ENCODE results near the gene FAM185A.
"Not testable (repeated sequence)": the region's sequence is repeated elsewhere in the genome, so short reads cannot be mapped to it uniquely, and the experiment has no call there.

Gene FAM185A

DNA sequence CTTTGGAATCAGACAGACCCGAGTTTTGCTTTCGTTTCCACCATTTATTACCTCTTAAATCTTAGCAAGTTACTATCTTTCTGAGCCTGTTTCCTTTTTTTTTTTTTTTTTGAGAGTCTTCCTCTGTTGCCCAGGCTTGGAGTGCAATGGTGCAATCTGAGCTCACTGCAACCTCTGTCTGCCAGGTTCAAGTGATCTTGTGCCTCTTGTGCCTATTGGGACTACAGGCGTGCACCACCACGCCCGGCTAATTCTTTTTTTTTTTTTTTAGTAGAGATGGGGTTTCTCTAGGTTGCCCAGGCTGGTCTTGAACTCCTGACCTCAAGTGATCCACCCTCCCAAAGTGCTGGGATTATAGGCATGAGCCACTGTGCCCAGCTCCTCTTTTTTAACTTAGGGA, 84.5 kb downstream of the FAM185A start:
- no peak for DNase-seq

DNA sequence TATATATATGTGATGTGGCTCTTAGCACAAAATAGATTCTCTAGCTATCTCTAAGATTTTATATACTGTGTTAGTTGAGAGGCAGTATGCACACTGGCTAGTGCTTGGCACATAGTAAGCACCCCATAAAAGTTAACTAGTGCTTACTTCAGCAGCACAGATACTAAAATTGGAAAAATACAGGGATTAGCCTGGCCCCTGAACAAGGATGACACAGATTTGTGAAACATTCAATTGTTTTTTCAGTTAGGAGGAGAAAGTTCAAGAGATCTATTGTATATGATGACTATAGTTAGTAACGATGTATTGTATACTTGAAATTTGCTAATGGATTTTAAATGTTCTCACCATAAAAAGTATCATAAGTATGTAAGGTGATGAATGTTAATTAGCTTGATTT, 85.7 kb downstream of the FAM185A start:
- no peak for DNase-seq

DNA sequence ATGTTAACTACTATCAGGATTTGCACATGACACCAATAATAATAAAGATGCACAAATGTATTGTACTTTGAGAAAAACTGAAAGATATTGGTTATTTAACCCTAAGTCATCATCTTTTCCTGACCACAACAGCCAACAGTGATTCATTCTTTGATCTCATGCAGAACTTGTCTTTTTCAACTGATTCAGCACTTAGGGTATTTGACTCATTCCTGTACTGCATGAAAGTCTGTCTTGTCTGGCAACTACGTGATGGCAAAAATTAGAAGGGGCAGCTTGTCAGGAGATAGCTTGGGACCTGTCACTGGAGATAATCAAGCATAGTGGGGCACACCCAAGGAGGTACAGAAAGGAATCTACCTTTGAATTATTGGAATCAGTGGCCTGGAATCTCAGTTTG, 86.2 kb downstream of the FAM185A start:
- DNase-seq: no peak

DNA sequence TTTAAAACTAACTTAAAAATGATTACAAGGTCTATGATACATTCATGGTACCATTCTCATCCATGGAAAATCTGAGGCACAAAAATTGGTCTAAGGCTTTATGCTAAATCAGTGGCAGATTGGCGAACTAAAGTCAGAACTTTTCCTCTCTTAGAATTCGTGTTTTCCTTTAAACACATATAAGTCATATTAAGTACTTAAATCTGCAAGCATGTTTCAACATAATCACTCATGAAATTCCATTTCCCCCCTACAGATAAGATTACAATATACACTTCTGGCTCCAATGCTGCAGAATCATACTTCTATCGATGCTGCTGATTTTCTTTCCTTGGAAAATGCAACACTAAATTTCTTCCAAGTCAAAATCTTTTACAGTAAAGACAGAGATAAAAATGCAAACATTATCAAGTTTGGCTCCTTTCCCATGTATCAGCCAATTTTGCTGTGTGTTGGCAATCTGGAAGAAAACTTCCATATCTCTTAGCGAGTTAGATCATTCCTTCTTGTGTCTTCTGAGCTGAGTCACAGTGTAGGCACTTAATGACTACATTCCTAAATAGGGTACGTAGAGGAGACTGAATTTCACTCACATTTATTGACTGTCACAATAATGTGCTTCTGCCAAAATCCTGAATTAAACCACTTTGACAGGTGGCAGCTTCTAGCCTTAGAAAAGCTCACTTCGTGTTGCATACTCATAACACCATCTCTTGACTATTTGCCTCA, 87.6 kb downstream of the FAM185A start:
- no peak for DNase-seq

DNA sequence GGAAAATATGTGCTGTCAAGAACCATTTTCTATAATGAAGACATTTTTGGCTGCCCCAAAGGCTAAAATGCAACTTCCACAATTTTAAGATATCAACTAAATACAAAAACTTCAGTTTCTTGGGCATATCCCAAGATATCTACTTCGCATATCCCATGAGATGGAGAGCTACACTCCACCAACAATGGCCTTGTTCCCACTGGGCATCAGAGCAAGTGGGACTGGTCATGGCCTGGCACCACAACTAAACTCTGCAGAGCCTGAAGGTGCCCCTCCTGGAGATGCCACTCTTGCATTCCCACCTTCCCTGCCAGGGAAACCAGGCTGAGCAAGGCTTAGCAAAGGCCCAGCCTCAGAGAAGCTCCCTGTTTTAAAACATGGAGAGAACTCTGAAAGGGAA, 88.2 kb downstream of the FAM185A start:
- DNase-seq: no peak

DNA sequence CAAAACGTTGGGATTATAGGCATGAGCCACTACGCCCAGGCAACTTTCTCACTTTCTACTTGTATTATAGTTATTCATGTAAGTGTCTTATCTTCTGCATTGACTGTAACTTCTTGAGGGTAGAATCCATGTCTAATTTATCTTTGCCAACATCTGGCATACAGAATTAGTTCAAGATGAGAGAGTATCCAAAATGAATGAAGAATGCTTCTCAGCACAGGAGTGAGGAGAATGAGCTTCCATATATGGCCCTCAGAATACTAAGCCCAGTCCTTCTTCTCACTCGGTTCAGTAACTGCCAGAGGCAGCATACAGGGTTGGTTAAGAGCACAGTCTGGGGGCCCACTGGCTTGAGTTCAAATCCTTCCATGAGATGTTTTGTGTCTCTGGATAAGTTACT, 89.0 kb downstream of the FAM185A start:
- no peak for DNase-seq

DNA sequence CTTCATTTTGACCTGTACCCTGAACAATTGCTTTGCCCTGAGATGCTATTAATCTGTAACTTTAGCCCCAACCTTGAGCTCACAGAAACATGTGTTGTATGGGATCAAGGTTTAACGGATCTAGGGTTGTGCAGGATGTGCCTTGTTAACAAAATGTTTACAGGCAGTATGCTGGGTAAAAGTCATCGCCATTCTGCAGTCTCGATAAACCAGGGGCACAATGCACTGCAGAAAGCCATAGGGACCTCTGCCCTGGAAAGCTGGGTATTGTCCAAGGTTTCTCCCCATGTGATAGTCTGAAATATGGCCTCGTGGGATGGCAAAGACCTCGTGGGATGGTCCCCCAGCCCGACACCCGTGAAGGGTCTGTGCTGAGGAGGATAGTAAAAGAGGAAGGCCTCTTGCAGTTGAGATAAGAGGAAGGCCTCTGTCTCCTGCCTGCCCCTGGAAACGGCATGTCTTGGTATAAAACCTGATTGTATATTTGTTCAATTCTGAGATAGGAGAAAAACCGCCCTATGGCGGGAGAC, 89.8 kb downstream of the FAM185A start:
- not testable (repeated sequence) for DNase-seq

DNA sequence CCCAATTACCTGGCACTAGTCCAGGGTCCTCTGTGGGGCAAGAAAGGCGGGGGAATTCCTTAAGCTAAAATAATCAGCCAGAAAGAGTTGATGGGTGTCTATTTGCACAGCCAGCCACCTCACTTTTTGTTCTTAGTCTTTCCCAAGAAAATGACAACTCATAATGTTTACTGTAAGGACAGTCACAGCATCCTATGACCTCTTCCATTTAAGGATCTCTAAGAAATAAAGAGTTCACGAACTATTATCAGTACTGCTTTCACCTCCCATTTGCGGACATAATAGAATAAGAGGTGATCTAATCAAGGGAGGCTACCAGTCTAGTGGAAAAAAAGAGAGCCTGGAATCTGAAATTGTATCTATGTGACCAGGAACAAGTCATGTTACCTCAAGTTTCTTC, 91.6 kb downstream of the FAM185A start:
- DNase-seq: no peak

DNA sequence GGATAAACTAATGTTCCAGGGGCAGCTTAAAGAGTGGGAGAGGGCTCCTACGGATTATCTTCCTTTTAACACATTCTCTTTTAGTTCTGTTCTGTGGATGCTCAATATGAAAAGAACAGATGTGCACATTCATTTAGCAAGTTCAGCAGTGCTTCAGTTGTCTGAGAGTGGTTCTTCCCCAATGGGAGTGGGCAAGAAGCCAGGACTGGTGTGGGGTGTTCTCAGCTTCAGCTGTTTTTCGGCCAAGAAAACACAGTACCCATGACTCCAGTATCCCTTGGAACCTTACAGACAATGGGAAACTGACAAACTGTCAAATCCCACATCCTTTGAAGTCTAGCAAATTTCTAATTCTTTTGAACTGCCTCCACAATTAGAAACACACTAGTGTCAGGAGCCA, 92.5 kb downstream of the FAM185A start:
- DNase-seq: no peak

DNA sequence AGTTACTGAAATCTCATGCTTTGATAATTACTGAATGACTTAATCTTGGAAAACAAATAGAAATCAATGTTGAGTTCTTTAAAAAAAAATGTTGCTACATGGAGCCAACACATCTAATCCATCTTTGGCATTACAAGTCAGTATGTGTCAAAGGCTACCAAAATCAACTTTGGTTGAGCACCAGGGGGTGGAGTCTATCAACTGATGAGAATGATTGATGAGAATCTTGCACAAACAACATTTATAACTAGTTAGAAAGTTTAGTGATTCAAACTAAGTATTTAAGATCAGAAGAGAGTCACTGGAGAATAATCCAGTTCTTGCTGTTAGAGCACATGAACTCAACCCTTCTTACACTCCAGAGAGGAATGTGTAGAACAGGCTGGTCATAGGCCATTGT, 93.5 kb downstream of the FAM185A start:
- DNase-seq: no peak

DNA sequence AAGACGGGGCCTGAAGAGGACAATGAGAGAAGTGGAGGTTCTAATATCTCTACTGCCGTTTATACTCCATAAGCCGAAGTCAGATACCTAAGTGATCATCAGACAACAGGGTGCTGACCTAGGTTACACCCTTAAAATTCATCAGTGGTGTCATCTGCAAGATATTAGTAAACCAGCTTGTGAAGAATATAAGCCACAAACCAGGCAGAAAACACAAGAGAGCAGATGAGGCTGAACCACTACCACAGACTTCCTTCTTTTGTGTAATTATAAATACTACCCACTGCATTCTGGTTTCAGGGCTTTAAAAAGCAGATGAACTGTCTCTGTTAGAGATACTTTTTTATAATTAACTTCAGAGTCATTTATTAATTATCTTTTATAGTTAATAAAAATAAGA, 95.1 kb downstream of the FAM185A start:
- no peak for DNase-seq

DNA sequence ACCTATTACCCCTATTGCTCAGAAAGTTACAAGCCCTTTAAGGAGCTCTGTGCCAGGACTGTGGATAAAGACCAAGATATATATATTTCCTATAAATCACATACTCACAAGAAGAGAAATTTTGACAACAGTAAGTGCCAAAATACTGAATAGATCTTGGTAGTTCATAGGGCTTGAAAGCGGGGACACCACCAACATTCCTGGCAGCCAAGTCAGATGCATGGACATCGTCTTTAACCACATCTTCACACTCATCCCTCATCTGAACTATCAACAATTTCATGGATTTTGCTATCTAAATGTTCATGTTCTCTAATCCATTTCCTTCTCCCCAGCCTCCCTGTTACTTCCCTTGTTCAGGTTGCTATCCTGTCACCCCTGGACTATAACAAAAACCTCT, 96.5 kb downstream of the FAM185A start:
- no peak for DNase-seq

DNA sequence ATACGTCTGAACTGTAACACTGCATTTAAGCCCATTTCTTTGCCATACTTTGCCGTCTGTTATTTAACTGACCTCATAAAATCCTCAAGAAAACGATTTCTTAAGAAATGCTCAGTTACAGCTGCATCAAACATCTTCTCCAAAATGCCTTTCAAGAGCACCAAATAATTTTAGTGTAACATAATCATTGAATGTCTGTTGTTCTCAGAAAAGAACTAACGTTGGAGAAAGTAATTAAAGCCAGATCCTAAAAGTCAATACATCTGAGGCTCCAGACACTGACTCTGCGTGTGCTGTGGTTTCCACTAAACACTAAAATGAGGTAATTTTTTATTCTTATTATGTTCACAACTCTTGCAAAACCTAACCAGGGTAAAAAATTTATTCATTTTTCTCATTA, 100.3 kb downstream of the FAM185A start:
- DNase-seq: no peak

DNA sequence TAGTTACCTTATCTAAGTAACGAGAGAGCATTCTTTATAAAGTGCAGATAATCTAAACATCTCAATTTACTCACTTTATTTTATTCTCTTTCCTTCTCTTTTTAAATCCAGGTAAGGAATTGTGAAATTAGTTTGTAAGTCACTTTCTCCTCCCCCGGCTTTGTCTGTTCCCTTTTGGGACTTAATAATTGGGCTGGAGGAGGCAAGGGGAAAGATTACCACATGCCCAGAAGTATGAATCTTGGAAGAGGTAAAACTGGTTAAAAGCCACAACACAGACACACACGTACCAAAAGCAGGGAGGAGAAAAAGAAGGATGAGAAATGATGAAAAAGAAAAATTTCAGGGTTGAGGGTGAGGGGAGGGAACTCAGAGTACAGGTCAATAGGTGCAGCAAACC, 100.7 kb downstream of the FAM185A start:
- DNase-seq: no peak

DNA sequence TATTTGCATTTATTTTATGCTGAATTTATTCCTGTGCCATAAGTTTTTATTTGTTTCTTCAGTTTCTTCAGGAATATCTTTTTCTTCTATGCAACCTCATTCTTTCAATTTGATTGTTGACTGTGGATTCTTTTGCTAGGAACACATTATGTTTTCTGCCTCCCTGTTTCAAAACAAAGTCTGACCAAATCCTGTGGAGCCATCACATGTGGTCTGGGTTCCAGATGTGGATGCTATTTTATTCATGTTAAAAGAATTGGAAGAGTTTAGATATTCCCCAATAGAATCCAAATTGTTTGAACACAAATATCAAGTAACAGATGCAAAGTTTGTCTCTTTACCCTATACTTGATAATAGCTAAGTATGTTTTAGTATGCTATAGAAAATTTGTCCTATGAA, 107.2 kb downstream of the FAM185A start:
- DNase-seq: no peak

Measured in SHP77 (cell line).